Measurements from ENCODE around the gene LGMN. TPM values are rescaled to one million over a fixed set of nuclear protein-coding genes. Genes with fewer than 3 reads are reported as not detected.
A peak's percentile ranks its signal among the peaks of the same experiment; 100 is the strongest.
"Not testable (repeated sequence)": the region's sequence is repeated elsewhere in the genome, so short reads cannot be mapped to it uniquely, and the experiment has no call there.

LGMN gene
- total and polyA plus RNA-seq, 4 donors = 115 to 182 (median 136) TPM

GRCh38 chr14:92684801-92685560 is 63.4 kb downstream of the LGMN start:
- DNase-seq = no peak
- no peak overlapping the region for H3K4me3 ChIP-seq
- H3K27me3 ChIP-seq (ENCODE audit: control insufficient read depth in 3 of 3, insufficient read depth in 3 of 3, low read length in 2 of 3) = peaks cover 0 to 4% (median 0%) of the 10 kb centered on the region in 3 donors
- no peak for TF ChIP-seq CTCF (IDR thresholded peaks at IDR 0.05; ENCODE audit: control extremely low read depth, extremely low read depth)
- peaks cover 0 to 4% (median 0%) of the 10 kb centered on the region in 5 donors for H3K4me1 ChIP-seq (ENCODE audit: control insufficient read depth in 5 of 5, insufficient read depth in 5 of 5, low read length in 5 of 5)
- peaks cover 0 to 36% (median 9%) of the 10 kb centered on the region in 4 donors for H3K36me3 ChIP-seq (ENCODE audit: control insufficient read depth in 4 of 4, insufficient read depth in 4 of 4, low read length in 4 of 4)
- H3K9ac ChIP-seq (ENCODE audit: insufficient read depth in 1 of 2, low read length in 2 of 2) = no peak overlapping the region
- H3K27ac ChIP-seq (ENCODE audit: low read depth in 1 of 2, low read length in 1 of 2) = no peak overlapping the region
- ATAC-seq (ENCODE audit: insufficient read depth, low FRiP score) = no peak
- H3K9me3 ChIP-seq (ENCODE audit: control insufficient read depth in 4 of 4, insufficient read depth in 3 of 4, low read length in 3 of 4) = peaks cover 0 to 3% (median 0%) of the 10 kb centered on the region in 4 donors
- WGBS, 2 donors = 90 to 95% methylated on average over 21 of the region's 21 CpGs

DNA sequence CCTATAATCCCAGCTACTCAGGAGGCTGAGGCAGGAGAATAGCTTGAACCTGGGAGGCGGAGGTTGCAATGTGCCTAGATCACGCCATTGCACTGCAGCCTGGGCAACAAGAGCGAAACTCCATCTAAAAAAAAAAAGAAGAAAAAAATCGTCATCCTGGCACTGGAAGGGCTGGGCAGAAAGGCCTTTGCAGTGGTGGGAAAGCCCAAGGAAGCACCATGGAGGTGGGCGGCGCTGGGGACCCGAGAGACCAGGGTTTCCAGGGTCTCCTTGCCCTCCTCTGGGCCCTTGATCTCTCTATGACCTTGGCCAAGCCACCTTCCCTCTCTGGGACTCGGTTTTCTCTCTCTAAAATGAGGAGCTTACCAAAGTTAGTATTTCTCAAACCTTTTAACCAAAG is 65.4 kb downstream of the LGMN start:
- DNase-seq (no peak), ATAC-seq (ENCODE audit: insufficient read depth, low FRiP score) (no peak)
- Histone ChIP-seq H3K9ac (ENCODE audit: insufficient read depth in 1 of 2, low read length in 2 of 2) (no peak overlapping the region), H3K27ac (ENCODE audit: low read depth in 1 of 2, low read length in 1 of 2) (no peak overlapping the region), H3K9me3 (ENCODE audit: control insufficient read depth in 4 of 4, insufficient read depth in 3 of 4, low read length in 3 of 4) (peaks cover 0 to 3% (median 0%) of the 10 kb centered on the region in 4 donors), H3K4me1 (ENCODE audit: control insufficient read depth in 5 of 5, insufficient read depth in 5 of 5, low read length in 5 of 5) (peaks cover 0 to 4% (median 0%) of the 10 kb centered on the region in 5 donors), H3K27me3 (ENCODE audit: control insufficient read depth in 3 of 3, insufficient read depth in 3 of 3, low read length in 2 of 3) (peaks cover 0 to 4% (median 0%) of the 10 kb centered on the region in 3 donors), H3K36me3 (ENCODE audit: control insufficient read depth in 4 of 4, insufficient read depth in 4 of 4, low read length in 4 of 4) (peaks cover 0 to 41% (median 13%) of the 10 kb centered on the region in 4 donors), H3K4me3 (no peak overlapping the region)
- no peak for TF ChIP-seq CTCF (IDR thresholded peaks at IDR 0.05; ENCODE audit: control extremely low read depth, extremely low read depth)
- WGBS, 2 donors = 95 to 96% methylated on average over 8 of the region's 8 CpGs

DNA sequence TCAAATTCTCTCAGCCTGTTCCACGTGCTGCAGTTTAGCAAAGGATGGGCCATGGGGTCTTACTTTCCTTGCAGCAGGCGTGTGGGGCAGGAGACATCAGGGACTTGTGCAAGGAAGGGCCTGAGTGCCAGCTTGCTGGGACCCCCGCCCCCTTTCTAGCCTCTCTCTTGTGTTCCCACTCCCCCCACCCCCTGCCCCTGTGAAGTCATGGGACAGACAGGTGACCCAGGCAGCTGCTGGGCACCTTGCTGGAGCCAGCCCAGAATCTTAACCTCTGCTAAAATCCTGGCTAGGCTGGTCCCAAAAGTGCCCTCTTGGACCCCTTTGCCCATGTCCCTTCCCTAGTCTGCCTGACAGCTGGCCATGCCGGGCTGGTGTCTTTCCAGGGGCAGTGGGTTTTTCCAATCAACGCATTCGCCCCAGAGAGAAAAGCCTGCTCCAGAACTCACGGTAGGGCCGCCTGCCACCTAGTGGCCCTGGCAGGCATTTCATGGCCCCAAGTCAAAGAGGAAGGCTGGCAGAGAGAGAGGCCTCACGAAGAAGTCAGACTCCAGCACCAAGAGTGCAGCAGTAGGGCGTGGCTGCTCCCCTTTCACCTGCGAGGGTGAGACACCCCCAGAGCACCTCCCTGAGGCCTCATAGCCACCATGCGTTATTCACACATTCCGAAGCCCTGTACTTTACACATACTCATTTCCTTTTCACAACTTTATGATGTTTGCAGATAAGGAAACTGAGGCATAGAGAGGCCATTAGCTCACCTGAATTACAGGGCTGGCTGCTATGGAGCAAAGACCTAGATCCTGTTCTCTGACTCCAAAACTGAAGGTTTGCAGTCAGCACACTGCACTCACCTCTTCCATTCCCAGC is 67.4 kb downstream of the LGMN start:
- WGBS, 2 donors = 33 to 36% methylated on average over 13 of the region's 13 CpGs
- Histone ChIP-seq H3K36me3 (ENCODE audit: control insufficient read depth in 4 of 4, insufficient read depth in 4 of 4, low read length in 4 of 4) (peaks cover 0 to 47% (median 24%) of the 10 kb centered on the region in 4 donors), H3K9ac (ENCODE audit: insufficient read depth in 1 of 2, low read length in 2 of 2) (no peak overlapping the region)

DNA sequence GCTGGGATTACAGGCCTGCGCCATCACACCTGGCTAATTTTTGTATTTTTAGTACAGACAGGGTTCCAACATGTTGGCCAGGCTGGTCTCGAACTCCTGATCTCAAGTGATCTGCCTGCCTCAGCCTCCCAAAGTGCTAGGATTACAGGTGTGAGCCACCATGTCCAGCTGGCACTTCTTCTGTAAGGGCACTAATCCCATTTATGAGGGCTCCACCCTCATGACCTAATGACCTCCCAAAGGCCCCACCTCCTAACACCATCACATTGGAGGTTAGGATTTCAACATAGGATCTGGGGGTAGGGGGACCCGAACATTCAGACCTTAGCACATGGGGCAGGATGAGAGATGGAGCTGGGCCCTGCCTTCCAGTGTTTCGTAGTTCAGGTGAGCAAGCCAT is 68.1 kb downstream of the LGMN start:
- not testable (repeated sequence) for H3K27ac ChIP-seq (ENCODE audit: low read depth in 1 of 2, low read length in 1 of 2)

More for the DNA sequence above, 67.4 kb downstream of the LGMN start:
- H3K4me3 ChIP-seq = no peak overlapping the region
- no peaks in the 10 kb centered on the region for H3K4me1 ChIP-seq (ENCODE audit: control insufficient read depth in 5 of 5, insufficient read depth in 5 of 5, low read length in 5 of 5)
- peaks cover 0 to 3% (median 0%) of the 10 kb centered on the region in 4 donors for H3K9me3 ChIP-seq (ENCODE audit: control insufficient read depth in 4 of 4, insufficient read depth in 3 of 4, low read length in 3 of 4)
- peak; percentile 95 for TF ChIP-seq CTCF (IDR thresholded peaks at IDR 0.05; ENCODE audit: control extremely low read depth, extremely low read depth)
- no peaks in the 10 kb centered on the region for H3K27me3 ChIP-seq (ENCODE audit: control insufficient read depth in 3 of 3, insufficient read depth in 3 of 3, low read length in 2 of 3)
- no peak overlapping the region for H3K27ac ChIP-seq (ENCODE audit: low read depth in 1 of 2, low read length in 1 of 2)
- DNase-seq = peak; percentile 80 to 83 (median 81)
- peak; percentile 81 for ATAC-seq (ENCODE audit: insufficient read depth, low FRiP score)

More for the DNA sequence above, 68.1 kb downstream of the LGMN start:
- not testable (repeated sequence) for H3K4me3 ChIP-seq; H3K9ac ChIP-seq (ENCODE audit: insufficient read depth in 1 of 2, low read length in 2 of 2); DNase-seq; ATAC-seq (ENCODE audit: insufficient read depth, low FRiP score); H3K9me3 ChIP-seq (ENCODE audit: control insufficient read depth in 4 of 4, insufficient read depth in 3 of 4, low read length in 3 of 4); H3K27me3 ChIP-seq (ENCODE audit: control insufficient read depth in 3 of 3, insufficient read depth in 3 of 3, low read length in 2 of 3); H3K4me1 ChIP-seq (ENCODE audit: control insufficient read depth in 5 of 5, insufficient read depth in 5 of 5, low read length in 5 of 5)
- WGBS, 2 donors = 79 to 85% methylated on average over 4 of the region's 4 CpGs
- H3K36me3 ChIP-seq (ENCODE audit: control insufficient read depth in 4 of 4, insufficient read depth in 4 of 4, low read length in 4 of 4) = peaks cover 0 to 46% (median 24%) of the 10 kb centered on the region in 4 donors

Data from lung (tissue), 12 donors.